ENCODE data around the gene FBXL14. TPM values are rescaled to one million over a fixed set of nuclear protein-coding genes. Genes with fewer than 3 reads are reported as not detected.
A peak's percentile ranks its signal among the peaks of the same experiment; 100 is the strongest.

The FBXL14 gene
- total RNA-seq, 4 donors from 2014 or later: 14.5 to 30.9 (median 21.4) TPM

GRCh38 chr12:1583421-1584078 lies 10.8 kb downstream of the FBXL14 start:
- Histone ChIP-seq H3K36me3 (no peaks in the 10 kb centered on the region), H3K27ac (no peak overlapping the region), H3K4me1 (peaks cover 7 to 10% of the 10 kb centered on the region in 2 donors), H3K27me3 (no peaks in the 10 kb centered on the region), H3K9me3 (no peaks in the 10 kb centered on the region), H3K4me3 (replicated peaks in 1 of 3) (no peak overlapping the region)
- DNase-seq: peak; percentile 60 to 70
- 1% methylated on average over 6 of the region's 6 CpGs for WGBS, 2 donors
- intact Hi-C loops (cut with DNase I): loop anchor here (5.0 to 10.0 kb wide), 2 partner anchors 466 to 1009 kb away; no protein-coding TSS in a partner anchor
- TF ChIP-seq POLR2A (IDR thresholded peaks at IDR 0.05) (no peak), CTCF (IDR thresholded peaks at IDR 0.05) (peak; percentile 73 to 93 (median 85))

DNA sequence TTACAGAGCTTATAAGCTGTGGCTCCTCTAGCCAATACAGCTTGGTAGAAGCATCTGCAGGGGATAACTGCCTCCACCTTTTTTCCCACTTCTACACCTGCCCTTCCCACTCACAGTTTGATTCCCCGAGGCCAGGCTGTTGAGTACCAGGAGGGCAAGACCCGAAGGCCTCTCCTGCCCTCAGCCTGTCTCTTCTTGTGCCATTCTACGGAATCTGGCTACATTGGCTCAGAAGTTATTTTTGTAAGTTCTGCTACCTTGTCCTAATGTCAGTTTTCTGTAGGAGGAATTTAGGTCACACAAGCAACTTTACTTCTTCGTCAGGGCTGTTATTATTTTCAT lies 11.7 kb downstream of the FBXL14 start:
- intact Hi-C loops (cut with DNase I): loop anchor here (5.0 to 10.0 kb wide), 2 partner anchors 465 to 1008 kb away; no protein-coding TSS in a partner anchor
- no peak for DNase-seq
- no peaks in the 10 kb centered on the region for H3K27me3 ChIP-seq
- whole genome bisulfite sequencing, 2 donors: 90 to 91% methylated on average over 4 of the region's 4 CpGs
- no peaks in the 10 kb centered on the region for H3K9me3 ChIP-seq
- TF ChIP-seq CTCF (IDR thresholded peaks at IDR 0.05) (no peak), POLR2A (IDR thresholded peaks at IDR 0.05) (no peak)
- no peaks in the 10 kb centered on the region for H3K36me3 ChIP-seq
- H3K4me3 ChIP-seq (replicated peaks in 1 of 3): no peak overlapping the region
- no peak overlapping the region for H3K27ac ChIP-seq
- peaks cover 0 to under 1% of the 10 kb centered on the region in 2 donors for H3K4me1 ChIP-seq

DNA sequence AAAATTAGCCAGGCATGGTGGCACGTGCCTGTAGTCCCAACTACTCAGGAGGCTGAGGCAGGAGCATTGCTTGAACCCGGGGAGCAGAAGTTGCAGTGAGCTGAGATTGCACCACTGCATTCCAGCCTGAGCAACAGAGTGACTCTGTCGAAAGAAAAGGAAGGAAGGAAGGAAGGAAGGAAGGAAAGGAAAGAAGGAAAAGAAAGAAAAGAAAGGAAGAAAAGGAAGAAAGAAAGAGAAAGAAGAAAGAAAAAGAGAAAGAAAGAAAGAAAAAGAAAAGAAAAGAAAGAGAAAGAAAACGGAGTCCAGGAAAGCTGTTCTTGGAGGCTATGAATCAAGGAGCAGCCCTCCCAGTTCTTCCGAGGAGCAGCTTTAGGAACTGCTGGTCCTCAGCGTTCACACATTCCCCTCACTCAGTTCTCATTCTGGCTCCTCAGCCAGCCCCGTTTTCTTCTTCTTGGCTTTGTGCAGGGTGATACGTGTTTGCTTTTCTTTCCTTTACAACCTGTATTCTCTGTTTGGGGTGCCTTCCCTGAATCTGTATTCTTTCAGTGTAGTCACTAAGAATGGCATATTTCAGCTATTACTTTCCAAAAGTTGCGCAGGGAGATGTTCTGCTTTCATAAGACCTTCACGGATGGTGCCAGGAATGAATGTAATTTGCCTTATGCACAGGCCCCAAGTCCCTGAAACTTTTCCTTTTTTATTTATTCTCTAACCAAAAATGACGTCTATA lies 12.2 kb downstream of the FBXL14 start:
- H3K27me3 ChIP-seq: no peaks in the 10 kb centered on the region
- 89 to 90% methylated on average over 11 of the region's 11 CpGs for WGBS, 2 donors
- H3K36me3 ChIP-seq: no peaks in the 10 kb centered on the region
- H3K27ac ChIP-seq: no peak overlapping the region
- no peak for DNase-seq
- intact Hi-C loops (cut with DNase I): loop anchor here (5.0 to 10.0 kb wide), 2 partner anchors 465 to 1007 kb away; no protein-coding TSS in a partner anchor
- H3K9me3 ChIP-seq: no peaks in the 10 kb centered on the region
- TF ChIP-seq CTCF (IDR thresholded peaks at IDR 0.05): no peak
- TF ChIP-seq POLR2A (IDR thresholded peaks at IDR 0.05): no peak
- no peak overlapping the region for H3K4me3 ChIP-seq (replicated peaks in 1 of 3)
- no peaks in the 10 kb centered on the region for H3K4me1 ChIP-seq

- intact Hi-C loops (cut with DNase I): loop anchor here (5.0 to 10.0 kb wide), 2 partner anchors 463 to 1006 kb away; no protein-coding TSS in a partner anchor
- Histone ChIP-seq H3K9me3 (no peaks in the 10 kb centered on the region), H3K27me3 (no peaks in the 10 kb centered on the region), H3K4me3 (replicated peaks in 1 of 3) (no peak overlapping the region), H3K27ac (no peak overlapping the region), H3K4me1 (peaks cover 7 to 15% of the 10 kb centered on the region in 2 donors), H3K36me3 (no peaks in the 10 kb centered on the region)
- DNase-seq: no peak
- WGBS, 2 donors: 97 to 99% methylated on average over 3 of the region's 3 CpGs
- TF ChIP-seq CTCF (IDR thresholded peaks at IDR 0.05): no peak
- TF ChIP-seq POLR2A (IDR thresholded peaks at IDR 0.05): no peak
Observed at GRCh38 chr12:1580526-1580925, 13.9 kb downstream of the FBXL14 start.
